ENCODE data around the gene DENND1A.

DENND1A gene

GRCh38 chr9:123876750-123877149 lies 53.2 kb downstream of the DENND1A start:
- Histone ChIP-seq H3K27ac (ENCODE audit: low read depth, low read length) (no peak overlapping the region), H4K20me1 (ENCODE audit: low read depth, low read length) (no peaks in the 10 kb centered on the region), H3K36me3 (ENCODE audit: low read length) (no peaks in the 10 kb centered on the region)

GRCh38 chr9:123872710-123873109 lies 57.2 kb downstream of the DENND1A start:
- Histone ChIP-seq H2AFZ (ENCODE audit: low read depth, low read length, severe bottlenecking) (no peak overlapping the region), H3K9ac (ENCODE audit: low read length) (no peak overlapping the region), H3K27ac (ENCODE audit: low read depth, low read length) (no peak overlapping the region), H3K9me2 (replicated peaks; ENCODE audit: insufficient read depth, low read length) (no peaks in the 10 kb centered on the region), H3K9me3 (ENCODE audit: insufficient read depth, low read length) (no peaks in the 10 kb centered on the region), H3K4me2 (ENCODE audit: low read depth, low read length, poor library complexity, severe bottlenecking) (no peak overlapping the region), H3K27me3 (ENCODE audit: low read length) (no peaks in the 10 kb centered on the region), H3K4me3 (ENCODE audit: insufficient read depth, low read length, poor library complexity, severe bottlenecking) (no peak overlapping the region), H3K79me2 (ENCODE audit: insufficient read depth, low read length) (no peaks in the 10 kb centered on the region), H3F3A (ENCODE audit: insufficient read depth) (no peaks in the 10 kb centered on the region), H4K20me1 (ENCODE audit: low read depth, low read length) (no peaks in the 10 kb centered on the region), H3K36me3 (ENCODE audit: low read length) (no peaks in the 10 kb centered on the region)
- TF ChIP-seq EZH2phosphoT487 (conservative IDR thresholded peaks at IDR 0.05; ENCODE audit: low read length) = no peak

More at GRCh38 chr9:123876750-123877149, 53.2 kb downstream of the DENND1A start:
- H3K4me3 ChIP-seq (ENCODE audit: insufficient read depth, low read length, poor library complexity, severe bottlenecking) = no peak overlapping the region
- no peak overlapping the region for H3K4me2 ChIP-seq (ENCODE audit: low read depth, low read length, poor library complexity, severe bottlenecking)
- H3K79me2 ChIP-seq (ENCODE audit: insufficient read depth, low read length) = no peaks in the 10 kb centered on the region
- no peaks in the 10 kb centered on the region for H3K27me3 ChIP-seq (ENCODE audit: low read length)
- H3F3A ChIP-seq (ENCODE audit: insufficient read depth) = no peaks in the 10 kb centered on the region
- no peaks in the 10 kb centered on the region for H3K9me2 ChIP-seq (replicated peaks; ENCODE audit: insufficient read depth, low read length)
- no peak for TF ChIP-seq EZH2phosphoT487 (conservative IDR thresholded peaks at IDR 0.05; ENCODE audit: low read length)
- no peak for TF ChIP-seq CTCF (IDR thresholded peaks at IDR 0.05; ENCODE audit: insufficient read depth, low read length, poor library complexity, severe bottlenecking)
- H3K9ac ChIP-seq (ENCODE audit: low read length) = no peak overlapping the region
- no peak overlapping the region for H2AFZ ChIP-seq (ENCODE audit: low read depth, low read length, severe bottlenecking)
- H3K9me3 ChIP-seq (ENCODE audit: insufficient read depth, low read length) = no peaks in the 10 kb centered on the region

GRCh38 chr9:123871781-123872180 lies 58.1 kb downstream of the DENND1A start:
- no peaks in the 10 kb centered on the region for H3K9me3 ChIP-seq (ENCODE audit: insufficient read depth, low read length)
- H3K79me2 ChIP-seq (ENCODE audit: insufficient read depth, low read length) = no peaks in the 10 kb centered on the region
- no peak overlapping the region for H3K9ac ChIP-seq (ENCODE audit: low read length)
- H2AFZ ChIP-seq (ENCODE audit: low read depth, low read length, severe bottlenecking) = no peak overlapping the region
- H3K4me3 ChIP-seq (ENCODE audit: insufficient read depth, low read length, poor library complexity, severe bottlenecking) = no peak overlapping the region
- TF ChIP-seq EZH2phosphoT487 (conservative IDR thresholded peaks at IDR 0.05; ENCODE audit: low read length) = no peak
- no peak for TF ChIP-seq CTCF (IDR thresholded peaks at IDR 0.05; ENCODE audit: insufficient read depth, low read length, poor library complexity, severe bottlenecking)
- no peaks in the 10 kb centered on the region for H3K9me2 ChIP-seq (replicated peaks; ENCODE audit: insufficient read depth, low read length)
- no peak overlapping the region for H3K27ac ChIP-seq (ENCODE audit: low read depth, low read length)
- H3K4me2 ChIP-seq (ENCODE audit: low read depth, low read length, poor library complexity, severe bottlenecking) = no peak overlapping the region
- no peaks in the 10 kb centered on the region for H3K27me3 ChIP-seq (ENCODE audit: low read length)
- H4K20me1 ChIP-seq (ENCODE audit: low read depth, low read length) = no peaks in the 10 kb centered on the region
- H3K36me3 ChIP-seq (ENCODE audit: low read length) = no peaks in the 10 kb centered on the region
- H3F3A ChIP-seq (ENCODE audit: insufficient read depth) = no peaks in the 10 kb centered on the region

- Histone ChIP-seq H2AFZ (ENCODE audit: low read depth, low read length, severe bottlenecking) (no peak overlapping the region), H3K9ac (ENCODE audit: low read length) (no peak overlapping the region), H4K20me1 (ENCODE audit: low read depth, low read length) (no peaks in the 10 kb centered on the region), H3K79me2 (ENCODE audit: insufficient read depth, low read length) (no peaks in the 10 kb centered on the region), H3K27ac (ENCODE audit: low read depth, low read length) (no peak overlapping the region), H3K4me2 (ENCODE audit: low read depth, low read length, poor library complexity, severe bottlenecking) (no peak overlapping the region), H3K36me3 (ENCODE audit: low read length) (no peaks in the 10 kb centered on the region), H3K9me3 (ENCODE audit: insufficient read depth, low read length) (no peaks in the 10 kb centered on the region), H3K9me2 (replicated peaks; ENCODE audit: insufficient read depth, low read length) (no peaks in the 10 kb centered on the region), H3K4me3 (ENCODE audit: insufficient read depth, low read length, poor library complexity, severe bottlenecking) (no peak overlapping the region), H3F3A (ENCODE audit: insufficient read depth) (no peaks in the 10 kb centered on the region), H3K27me3 (ENCODE audit: low read length) (no peaks in the 10 kb centered on the region)
- TF ChIP-seq EZH2phosphoT487 (conservative IDR thresholded peaks at IDR 0.05; ENCODE audit: low read length) (no peak), CTCF (IDR thresholded peaks at IDR 0.05; ENCODE audit: insufficient read depth, low read length, poor library complexity, severe bottlenecking) (no peak)
Measured at GRCh38 chr9:123868002-123868401, 61.9 kb downstream of the DENND1A start.

Measured in SU-DHL-6 (cell line).